Measurements from ENCODE around the gene CAMKMT.

The CAMKMT gene

DNA sequence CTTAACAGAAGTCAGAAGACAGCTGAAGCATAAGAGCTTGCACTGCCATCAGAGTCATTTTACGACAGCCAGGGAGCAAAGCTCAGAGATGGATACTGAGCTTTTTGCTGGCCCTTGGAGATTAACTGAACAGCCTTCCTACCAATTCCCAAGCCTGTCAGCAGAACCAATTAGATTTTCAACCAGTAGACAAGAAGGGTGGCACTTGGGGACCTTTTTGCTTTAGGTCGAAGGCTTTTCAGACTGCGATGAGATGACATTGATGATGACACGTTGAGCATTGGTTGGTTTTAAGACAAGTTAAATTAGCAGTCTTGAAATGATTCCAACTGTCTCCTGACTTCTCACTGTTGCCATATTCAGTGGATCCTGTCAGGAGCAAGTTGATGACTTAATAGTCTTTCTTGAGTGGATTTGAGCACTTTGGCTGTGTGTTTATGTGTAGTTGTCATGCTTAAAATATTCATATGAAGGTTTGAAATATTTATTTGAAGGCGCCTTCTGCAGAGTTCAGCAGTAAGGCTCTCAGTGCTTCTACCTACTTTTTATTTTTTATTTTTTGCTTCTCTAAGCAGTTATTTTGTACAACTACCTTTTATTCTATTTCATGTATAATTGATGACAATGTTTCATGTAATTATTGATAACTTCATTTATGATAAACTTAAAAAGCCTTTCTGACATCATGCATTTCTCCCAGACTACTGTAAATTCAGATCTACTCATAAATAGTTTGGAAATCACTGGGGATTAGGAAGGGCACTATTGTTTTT lies 256.7 kb downstream of the CAMKMT start:
- H3K27me3 ChIP-seq (replicated peaks; ENCODE audit: control insufficient read depth, insufficient read depth, low read length, poor library complexity, severe bottlenecking), result no peaks in the 10 kb centered on the region
- H3K27ac ChIP-seq (ENCODE audit: insufficient read depth, low read length, poor library complexity, severe bottlenecking), result no peak overlapping the region
- no peaks in the 10 kb centered on the region for H3K9me3 ChIP-seq (ENCODE audit: control insufficient read depth, low read length)
- no peak overlapping the region for H3K4me3 ChIP-seq (ENCODE audit: insufficient read depth, low read depth, low read length, poor library complexity, severe bottlenecking)
- H3K4me1 ChIP-seq (ENCODE audit: control insufficient read depth, insufficient read depth, low read length, poor library complexity, severe bottlenecking), result no peaks in the 10 kb centered on the region
- no peak for DNase-seq
- no peaks in the 10 kb centered on the region for H3K36me3 ChIP-seq (ENCODE audit: control insufficient read depth, insufficient read depth, low read length)

- Histone ChIP-seq H3K36me3 (ENCODE audit: control insufficient read depth, insufficient read depth, low read length) (no peaks in the 10 kb centered on the region), H3K27ac (ENCODE audit: insufficient read depth, low read length, poor library complexity, severe bottlenecking) (no peak overlapping the region), H3K4me1 (ENCODE audit: control insufficient read depth, insufficient read depth, low read length, poor library complexity, severe bottlenecking) (no peaks in the 10 kb centered on the region), H3K4me3 (ENCODE audit: insufficient read depth, low read depth, low read length, poor library complexity, severe bottlenecking) (no peak overlapping the region), H3K27me3 (replicated peaks; ENCODE audit: control insufficient read depth, insufficient read depth, low read length, poor library complexity, severe bottlenecking) (no peaks in the 10 kb centered on the region), H3K9me3 (ENCODE audit: control insufficient read depth, low read length) (no peaks in the 10 kb centered on the region)
- DNase-seq, result no peak
Observed at GRCh38 chr2:44620189-44620990, 258.6 kb downstream of the CAMKMT start.

DNA sequence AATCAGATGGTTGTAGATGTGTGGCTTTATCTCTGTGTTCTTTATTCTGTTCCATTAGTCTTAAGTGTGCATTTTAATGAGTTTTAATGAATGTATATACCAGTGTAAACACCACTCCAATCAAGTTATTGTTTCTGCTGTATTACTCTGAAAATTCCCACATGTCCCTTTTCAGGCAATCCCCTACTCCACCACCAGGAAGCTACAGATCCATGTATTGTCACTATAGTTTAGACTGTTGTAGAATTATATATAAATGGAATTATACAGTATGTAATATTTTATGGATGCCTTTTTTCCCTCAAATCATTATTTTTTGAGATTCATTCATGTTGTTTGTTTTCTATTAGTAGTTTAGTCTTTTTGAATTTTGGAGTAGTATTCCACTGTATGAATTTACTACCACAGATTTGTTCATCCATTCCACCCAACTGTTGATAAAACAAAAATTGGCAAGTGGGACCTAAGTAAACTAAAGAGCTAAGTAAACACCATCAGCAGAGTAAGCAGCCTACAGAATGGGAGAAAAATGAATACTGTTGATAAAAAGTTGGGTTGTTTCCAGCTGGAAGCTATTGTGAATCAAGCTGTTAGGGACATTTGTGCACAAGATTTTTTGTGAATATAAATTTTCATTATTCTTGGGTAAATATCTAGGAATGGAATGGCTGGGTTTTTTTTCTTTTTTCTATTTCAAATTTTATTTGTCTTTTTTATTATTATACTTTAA lies 262.0 kb downstream of the CAMKMT start:
- no peak for DNase-seq
- Histone ChIP-seq H3K27ac (ENCODE audit: insufficient read depth, low read length, poor library complexity, severe bottlenecking) (no peak overlapping the region), H3K27me3 (replicated peaks; ENCODE audit: control insufficient read depth, insufficient read depth, low read length, poor library complexity, severe bottlenecking) (no peaks in the 10 kb centered on the region), H3K9me3 (ENCODE audit: control insufficient read depth, low read length) (no peaks in the 10 kb centered on the region), H3K36me3 (ENCODE audit: control insufficient read depth, insufficient read depth, low read length) (no peaks in the 10 kb centered on the region), H3K4me1 (ENCODE audit: control insufficient read depth, insufficient read depth, low read length, poor library complexity, severe bottlenecking) (no peaks in the 10 kb centered on the region), H3K4me3 (ENCODE audit: insufficient read depth, low read depth, low read length, poor library complexity, severe bottlenecking) (no peak overlapping the region)

DNA sequence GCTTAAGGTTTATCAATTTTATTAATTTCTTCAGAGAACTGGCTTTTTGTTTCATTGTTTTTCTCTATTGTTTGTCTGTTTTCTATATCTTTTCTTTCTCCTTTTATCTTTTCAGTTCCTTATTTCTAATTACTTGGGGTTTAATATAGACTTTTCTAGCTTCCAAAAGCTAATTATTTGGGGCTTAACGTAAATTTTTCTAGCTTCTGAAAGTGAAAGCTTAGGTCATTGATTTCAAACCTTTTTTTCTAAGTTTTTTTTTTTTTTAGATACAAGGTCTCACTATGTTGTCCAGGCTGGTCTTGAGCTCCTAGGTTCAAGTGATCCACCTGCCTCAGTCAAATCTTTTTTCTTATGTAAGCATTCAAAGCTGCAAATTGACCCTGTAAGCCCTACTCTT lies 266.6 kb downstream of the CAMKMT start:
- Histone ChIP-seq H3K4me1 (ENCODE audit: control insufficient read depth, insufficient read depth, low read length, poor library complexity, severe bottlenecking) (no peaks in the 10 kb centered on the region), H3K4me3 (ENCODE audit: insufficient read depth, low read depth, low read length, poor library complexity, severe bottlenecking) (no peak overlapping the region), H3K27ac (ENCODE audit: insufficient read depth, low read length, poor library complexity, severe bottlenecking) (no peak overlapping the region), H3K36me3 (ENCODE audit: control insufficient read depth, insufficient read depth, low read length) (no peaks in the 10 kb centered on the region), H3K27me3 (replicated peaks; ENCODE audit: control insufficient read depth, insufficient read depth, low read length, poor library complexity, severe bottlenecking) (no peaks in the 10 kb centered on the region), H3K9me3 (ENCODE audit: control insufficient read depth, low read length) (no peaks in the 10 kb centered on the region)
- DNase-seq, result no peak

DNA sequence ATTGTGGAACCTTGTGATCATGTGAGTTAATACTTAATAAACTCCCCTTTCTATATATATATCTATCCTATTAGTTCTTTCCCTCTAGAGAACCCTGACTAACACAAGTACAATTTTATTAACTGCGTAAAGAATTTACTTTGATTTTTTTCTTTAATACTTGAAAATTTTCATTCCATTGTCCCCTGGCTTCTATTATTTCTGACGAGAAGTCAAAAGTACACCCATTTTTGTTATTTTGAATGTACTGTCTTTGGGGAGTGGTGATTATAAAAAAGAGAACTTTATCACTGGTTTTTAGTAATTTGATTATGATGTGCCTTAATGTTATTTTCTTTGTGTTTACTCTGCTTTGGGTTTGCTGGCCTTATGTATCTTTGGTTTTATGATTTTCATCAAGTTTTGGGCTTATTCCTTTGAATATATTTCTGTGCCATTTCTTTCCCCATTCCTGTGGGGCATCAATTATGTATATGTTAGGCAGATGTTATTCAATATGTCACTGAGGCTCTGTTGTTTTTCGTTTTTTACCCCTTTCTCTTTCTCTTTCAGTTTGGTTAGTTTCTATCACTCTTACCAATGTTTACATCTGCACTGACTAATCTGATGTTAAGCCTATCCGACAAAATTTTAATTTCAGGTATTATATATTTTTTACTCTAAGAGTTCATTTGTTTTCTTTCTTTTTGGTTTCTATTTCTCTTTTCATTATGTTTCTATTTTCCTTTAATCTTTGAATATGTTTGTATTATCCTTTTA lies 271.4 kb downstream of the CAMKMT start:
- H3K4me1 ChIP-seq (ENCODE audit: control insufficient read depth, insufficient read depth, low read length, poor library complexity, severe bottlenecking), result no peaks in the 10 kb centered on the region
- DNase-seq, result no peak
- no peaks in the 10 kb centered on the region for H3K9me3 ChIP-seq (ENCODE audit: control insufficient read depth, low read length)
- H3K4me3 ChIP-seq (ENCODE audit: insufficient read depth, low read depth, low read length, poor library complexity, severe bottlenecking), result no peak overlapping the region
- H3K27me3 ChIP-seq (replicated peaks; ENCODE audit: control insufficient read depth, insufficient read depth, low read length, poor library complexity, severe bottlenecking), result no peaks in the 10 kb centered on the region
- no peak overlapping the region for H3K27ac ChIP-seq (ENCODE audit: insufficient read depth, low read length, poor library complexity, severe bottlenecking)
- H3K36me3 ChIP-seq (ENCODE audit: control insufficient read depth, insufficient read depth, low read length), result no peaks in the 10 kb centered on the region

DNA sequence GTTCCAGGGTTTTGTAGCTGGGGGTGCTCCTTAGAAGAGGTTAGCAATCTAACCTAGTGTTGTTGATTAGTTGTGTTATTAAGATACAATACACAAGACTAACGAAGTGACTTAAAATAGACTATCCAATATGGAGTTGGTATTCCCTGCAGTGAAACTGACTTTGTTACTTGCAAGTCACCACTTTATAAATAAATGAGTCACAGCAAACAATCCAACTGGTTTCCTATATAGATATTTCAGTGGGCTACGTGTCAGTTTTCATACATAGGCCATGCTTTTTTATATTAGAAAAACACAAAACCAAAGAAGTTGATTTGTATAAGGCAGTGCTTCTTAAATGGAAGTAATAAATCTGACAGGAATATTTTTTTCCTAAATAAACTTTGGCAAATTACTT lies 274.0 kb downstream of the CAMKMT start:
- no peaks in the 10 kb centered on the region for H3K9me3 ChIP-seq (ENCODE audit: control insufficient read depth, low read length)
- no peak for DNase-seq
- H3K4me3 ChIP-seq (ENCODE audit: insufficient read depth, low read depth, low read length, poor library complexity, severe bottlenecking), result no peak overlapping the region
- H3K4me1 ChIP-seq (ENCODE audit: control insufficient read depth, insufficient read depth, low read length, poor library complexity, severe bottlenecking), result no peaks in the 10 kb centered on the region
- H3K27ac ChIP-seq (ENCODE audit: insufficient read depth, low read length, poor library complexity, severe bottlenecking), result no peak overlapping the region
- no peaks in the 10 kb centered on the region for H3K27me3 ChIP-seq (replicated peaks; ENCODE audit: control insufficient read depth, insufficient read depth, low read length, poor library complexity, severe bottlenecking)
- no peaks in the 10 kb centered on the region for H3K36me3 ChIP-seq (ENCODE audit: control insufficient read depth, insufficient read depth, low read length)

DNA sequence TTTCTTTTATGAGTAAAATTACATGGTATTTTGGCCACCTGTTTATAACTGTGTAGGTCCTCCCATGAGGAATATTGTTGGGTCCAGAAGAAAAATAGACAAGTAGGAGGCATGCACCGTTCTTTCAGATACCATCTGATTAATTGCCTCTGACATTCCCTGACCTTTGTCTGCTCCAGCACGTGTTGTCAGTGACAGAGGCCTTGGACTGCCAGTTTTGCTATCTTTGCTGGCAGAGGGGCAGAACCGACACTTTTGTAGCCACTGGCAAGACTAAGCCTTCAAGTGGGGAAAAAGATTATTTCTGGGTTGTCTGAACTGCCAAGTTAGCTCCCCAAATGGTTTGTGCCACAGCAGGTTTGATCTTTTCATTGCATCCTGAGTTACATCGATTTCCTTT lies 276.9 kb downstream of the CAMKMT start:
- H3K4me3 ChIP-seq (ENCODE audit: insufficient read depth, low read depth, low read length, poor library complexity, severe bottlenecking), result no peak overlapping the region

GRCh38 chr2:44639399-44639798 lies 277.7 kb downstream of the CAMKMT start:
- no peak for DNase-seq
- no peaks in the 10 kb centered on the region for H3K36me3 ChIP-seq (ENCODE audit: control insufficient read depth, insufficient read depth, low read length)
- no peaks in the 10 kb centered on the region for H3K27me3 ChIP-seq (replicated peaks; ENCODE audit: control insufficient read depth, insufficient read depth, low read length, poor library complexity, severe bottlenecking)
- no peaks in the 10 kb centered on the region for H3K4me1 ChIP-seq (ENCODE audit: control insufficient read depth, insufficient read depth, low read length, poor library complexity, severe bottlenecking)
- H3K4me3 ChIP-seq (ENCODE audit: insufficient read depth, low read depth, low read length, poor library complexity, severe bottlenecking), result no peak overlapping the region
- no peak overlapping the region for H3K27ac ChIP-seq (ENCODE audit: insufficient read depth, low read length, poor library complexity, severe bottlenecking)
- H3K9me3 ChIP-seq (ENCODE audit: control insufficient read depth, low read length), result no peaks in the 10 kb centered on the region

More for the DNA sequence above, 276.9 kb downstream of the CAMKMT start:
- no peak for DNase-seq
- no peaks in the 10 kb centered on the region for H3K27me3 ChIP-seq (replicated peaks; ENCODE audit: control insufficient read depth, insufficient read depth, low read length, poor library complexity, severe bottlenecking)
- no peaks in the 10 kb centered on the region for H3K4me1 ChIP-seq (ENCODE audit: control insufficient read depth, insufficient read depth, low read length, poor library complexity, severe bottlenecking)
- no peak overlapping the region for H3K27ac ChIP-seq (ENCODE audit: insufficient read depth, low read length, poor library complexity, severe bottlenecking)
- H3K9me3 ChIP-seq (ENCODE audit: control insufficient read depth, low read length), result no peaks in the 10 kb centered on the region
- no peaks in the 10 kb centered on the region for H3K36me3 ChIP-seq (ENCODE audit: control insufficient read depth, insufficient read depth, low read length)

- H3K27ac ChIP-seq (ENCODE audit: insufficient read depth, low read length, poor library complexity, severe bottlenecking), result no peak overlapping the region
- H3K4me1 ChIP-seq (ENCODE audit: control insufficient read depth, insufficient read depth, low read length, poor library complexity, severe bottlenecking), result no peaks in the 10 kb centered on the region
- no peak for DNase-seq
- no peaks in the 10 kb centered on the region for H3K27me3 ChIP-seq (replicated peaks; ENCODE audit: control insufficient read depth, insufficient read depth, low read length, poor library complexity, severe bottlenecking)
- no peak overlapping the region for H3K4me3 ChIP-seq (ENCODE audit: insufficient read depth, low read depth, low read length, poor library complexity, severe bottlenecking)
- H3K36me3 ChIP-seq (ENCODE audit: control insufficient read depth, insufficient read depth, low read length), result no peaks in the 10 kb centered on the region
- H3K9me3 ChIP-seq (ENCODE audit: control insufficient read depth, low read length), result no peaks in the 10 kb centered on the region
Observed at GRCh38 chr2:44642123-44642857, 280.5 kb downstream of the CAMKMT start.
